ENCODE data around the gene AUNIP.

AUNIP gene

DNA sequence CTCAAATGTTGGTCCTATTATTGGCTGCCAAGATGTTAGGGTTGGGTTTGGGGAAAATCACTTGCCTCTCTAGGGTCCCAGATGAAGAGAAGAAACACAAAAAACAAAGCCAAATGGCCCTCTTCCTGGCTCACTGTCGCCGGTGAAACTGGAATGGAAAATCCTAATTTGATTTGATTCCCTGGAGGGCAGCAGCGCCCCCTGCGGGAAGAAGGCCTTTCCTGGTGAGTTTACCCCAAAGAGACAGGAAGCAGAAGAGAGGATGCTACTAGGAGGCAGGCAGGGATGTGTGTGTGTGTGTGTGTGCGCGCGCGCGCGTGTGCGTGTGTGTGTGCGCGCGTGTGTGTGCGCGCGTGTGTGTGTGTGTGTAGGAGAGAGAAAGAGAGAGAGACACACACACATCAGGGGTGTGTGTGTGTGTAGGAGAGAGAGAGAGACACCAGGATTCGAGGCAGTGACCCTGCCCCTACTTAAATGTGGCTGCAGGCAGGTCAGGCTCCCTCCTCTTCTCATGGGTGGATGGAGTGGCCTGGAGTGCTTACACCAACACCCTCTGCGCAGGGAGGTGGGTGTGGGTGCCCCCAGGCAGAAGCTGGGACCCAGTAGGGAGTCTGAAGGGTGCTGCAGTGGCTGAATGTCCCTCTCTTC, 62.3 kb downstream of the AUNIP start:
- peak; percentile 70 to 83 for DNase-seq (ENCODE audit: low read depth in 1 of 2, low spot score in 1 of 2)
- Histone ChIP-seq H3K27ac (replicated peaks) (no peak overlapping the region), H3K4me3 (replicated peaks; ENCODE audit: insufficient read depth, low read length) (no peak overlapping the region), H3K27me3 (ENCODE audit: insufficient read depth, poor library complexity, severe bottlenecking) (no peaks in the 10 kb centered on the region)
- TF ChIP-seq, protein P1, sequence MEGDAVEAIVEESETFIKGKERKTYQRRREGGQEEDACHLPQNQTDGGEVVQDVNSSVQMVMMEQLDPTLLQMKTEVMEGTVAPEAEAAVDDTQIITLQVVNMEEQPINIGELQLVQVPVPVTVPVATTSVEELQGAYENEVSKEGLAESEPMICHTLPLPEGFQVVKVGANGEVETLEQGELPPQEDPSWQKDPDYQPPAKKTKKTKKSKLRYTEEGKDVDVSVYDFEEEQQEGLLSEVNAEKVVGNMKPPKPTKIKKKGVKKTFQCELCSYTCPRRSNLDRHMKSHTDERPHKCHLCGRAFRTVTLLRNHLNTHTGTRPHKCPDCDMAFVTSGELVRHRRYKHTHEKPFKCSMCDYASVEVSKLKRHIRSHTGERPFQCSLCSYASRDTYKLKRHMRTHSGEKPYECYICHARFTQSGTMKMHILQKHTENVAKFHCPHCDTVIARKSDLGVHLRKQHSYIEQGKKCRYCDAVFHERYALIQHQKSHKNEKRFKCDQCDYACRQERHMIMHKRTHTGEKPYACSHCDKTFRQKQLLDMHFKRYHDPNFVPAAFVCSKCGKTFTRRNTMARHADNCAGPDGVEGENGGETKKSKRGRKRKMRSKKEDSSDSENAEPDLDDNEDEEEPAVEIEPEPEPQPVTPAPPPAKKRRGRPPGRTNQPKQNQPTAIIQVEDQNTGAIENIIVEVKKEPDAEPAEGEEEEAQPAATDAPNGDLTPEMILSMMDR (IDR thresholded peaks at IDR 0.05; ENCODE audit: insufficient read depth, low read length): peak; percentile 72
- TF ChIP-seq GABPA (IDR thresholded peaks at IDR 0.05; ENCODE audit: low read depth) (0 out of 2 replicates have a peak, but pooled peaks have one; percentile 6), POLR2AphosphoS5 (IDR thresholded peaks at IDR 0.05; ENCODE audit: low read depth) (no peak)

DNA sequence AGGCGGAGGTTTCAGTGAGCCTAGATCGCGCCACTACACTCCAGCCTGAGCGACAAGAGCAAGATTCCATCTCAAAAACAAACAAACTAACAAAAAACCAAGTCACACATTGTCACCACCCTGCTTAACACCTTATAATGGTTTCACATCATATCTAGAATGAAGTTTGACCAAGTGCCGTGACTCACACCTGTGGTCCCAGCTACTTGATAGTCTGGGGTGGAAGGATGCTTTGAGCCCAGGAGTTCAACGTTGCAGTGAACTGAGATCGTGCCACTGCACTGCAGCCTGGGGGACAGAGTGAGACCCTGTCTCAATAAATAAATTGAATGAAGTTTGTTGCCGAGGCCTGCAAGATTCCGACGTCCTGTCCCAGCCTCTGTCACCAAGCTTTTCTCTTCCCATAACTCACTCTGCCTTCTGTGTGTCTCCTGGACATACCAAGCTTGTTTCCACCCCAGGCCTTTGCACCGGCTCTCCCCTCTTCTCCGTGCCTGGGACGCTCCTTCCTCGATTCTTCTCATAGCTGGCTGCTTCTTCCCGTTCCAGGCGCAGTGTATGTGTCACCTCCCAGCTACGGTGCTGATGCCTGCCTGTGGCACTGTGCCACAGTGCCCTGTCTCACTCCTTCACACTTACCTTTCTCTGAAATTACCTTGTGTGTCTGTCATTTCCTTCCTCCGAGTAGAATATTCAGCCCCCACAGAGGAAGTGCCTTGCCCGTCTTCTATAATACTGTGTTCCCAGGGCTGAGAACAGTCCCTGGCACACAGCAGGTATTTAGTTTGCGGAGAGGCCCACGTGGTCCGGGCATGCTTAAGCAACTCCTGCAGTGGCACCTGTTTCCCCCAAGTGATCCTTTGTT, 63.1 kb downstream of the AUNIP start:
- TF ChIP-seq, protein P1 (IDR thresholded peaks at IDR 0.05; ENCODE audit: insufficient read depth, low read length): no peak
- TF ChIP-seq POLR2AphosphoS5 (IDR thresholded peaks at IDR 0.05; ENCODE audit: low read depth) (no peak), GABPA (IDR thresholded peaks at IDR 0.05; ENCODE audit: low read depth) (no peak), SPI1 (IDR thresholded peaks at IDR 0.05; ENCODE audit: borderline replicate concordance, low read depth) (no peak)
- TF ChIP-seq, protein P2, sequence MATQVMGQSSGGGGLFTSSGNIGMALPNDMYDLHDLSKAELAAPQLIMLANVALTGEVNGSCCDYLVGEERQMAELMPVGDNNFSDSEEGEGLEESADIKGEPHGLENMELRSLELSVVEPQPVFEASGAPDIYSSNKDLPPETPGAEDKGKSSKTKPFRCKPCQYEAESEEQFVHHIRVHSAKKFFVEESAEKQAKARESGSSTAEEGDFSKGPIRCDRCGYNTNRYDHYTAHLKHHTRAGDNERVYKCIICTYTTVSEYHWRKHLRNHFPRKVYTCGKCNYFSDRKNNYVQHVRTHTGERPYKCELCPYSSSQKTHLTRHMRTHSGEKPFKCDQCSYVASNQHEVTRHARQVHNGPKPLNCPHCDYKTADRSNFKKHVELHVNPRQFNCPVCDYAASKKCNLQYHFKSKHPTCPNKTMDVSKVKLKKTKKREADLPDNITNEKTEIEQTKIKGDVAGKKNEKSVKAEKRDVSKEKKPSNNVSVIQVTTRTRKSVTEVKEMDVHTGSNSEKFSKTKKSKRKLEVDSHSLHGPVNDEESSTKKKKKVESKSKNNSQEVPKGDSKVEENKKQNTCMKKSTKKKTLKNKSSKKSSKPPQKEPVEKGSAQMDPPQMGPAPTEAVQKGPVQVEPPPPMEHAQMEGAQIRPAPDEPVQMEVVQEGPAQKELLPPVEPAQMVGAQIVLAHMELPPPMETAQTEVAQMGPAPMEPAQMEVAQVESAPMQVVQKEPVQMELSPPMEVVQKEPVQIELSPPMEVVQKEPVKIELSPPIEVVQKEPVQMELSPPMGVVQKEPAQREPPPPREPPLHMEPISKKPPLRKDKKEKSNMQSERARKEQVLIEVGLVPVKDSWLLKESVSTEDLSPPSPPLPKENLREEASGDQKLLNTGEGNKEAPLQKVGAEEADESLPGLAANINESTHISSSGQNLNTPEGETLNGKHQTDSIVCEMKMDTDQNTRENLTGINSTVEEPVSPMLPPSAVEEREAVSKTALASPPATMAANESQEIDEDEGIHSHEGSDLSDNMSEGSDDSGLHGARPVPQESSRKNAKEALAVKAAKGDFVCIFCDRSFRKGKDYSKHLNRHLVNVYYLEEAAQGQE (IDR thresholded peaks at IDR 0.05; ENCODE audit: insufficient replicate concordance, low read depth): no peak
- Histone ChIP-seq H3K4me3 (replicated peaks; ENCODE audit: insufficient read depth, low read length) (no peak overlapping the region), H3K27me3 (ENCODE audit: insufficient read depth, poor library complexity, severe bottlenecking) (no peaks in the 10 kb centered on the region), H3K27ac (replicated peaks) (no peak overlapping the region)
- no peak for DNase-seq (ENCODE audit: low read depth in 1 of 2, low spot score in 1 of 2)

DNA sequence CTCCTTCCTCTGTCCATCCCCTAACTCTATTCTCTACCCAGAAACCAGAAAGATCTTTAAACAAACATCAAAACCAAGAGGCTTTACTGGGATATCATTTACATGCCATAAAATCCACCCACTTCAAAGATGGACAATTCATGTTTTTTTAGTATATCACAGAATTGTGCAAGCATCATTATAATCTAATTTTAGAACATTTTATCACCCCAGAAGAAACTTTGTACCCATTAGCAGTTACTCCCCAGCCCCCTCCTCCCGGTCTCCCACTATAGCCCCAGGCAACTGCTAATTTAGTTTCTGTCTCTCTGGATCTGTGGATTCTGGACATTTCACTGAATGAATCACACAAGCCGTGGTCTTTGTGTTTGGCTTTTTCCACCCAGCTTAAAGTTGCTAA, 64.0 kb downstream of the AUNIP start:
- H3K27ac ChIP-seq (replicated peaks): no peak overlapping the region
- H3K4me3 ChIP-seq (replicated peaks; ENCODE audit: insufficient read depth, low read length): no peak overlapping the region
- H3K27me3 ChIP-seq (ENCODE audit: insufficient read depth, poor library complexity, severe bottlenecking): no peaks in the 10 kb centered on the region
- DNase-seq (ENCODE audit: low read depth in 1 of 2, low spot score in 1 of 2): no peak
- TF ChIP-seq, protein P1 (IDR thresholded peaks at IDR 0.05; ENCODE audit: insufficient read depth, low read length): no peak
- TF ChIP-seq POLR2AphosphoS5 (IDR thresholded peaks at IDR 0.05; ENCODE audit: low read depth): no peak

DNA sequence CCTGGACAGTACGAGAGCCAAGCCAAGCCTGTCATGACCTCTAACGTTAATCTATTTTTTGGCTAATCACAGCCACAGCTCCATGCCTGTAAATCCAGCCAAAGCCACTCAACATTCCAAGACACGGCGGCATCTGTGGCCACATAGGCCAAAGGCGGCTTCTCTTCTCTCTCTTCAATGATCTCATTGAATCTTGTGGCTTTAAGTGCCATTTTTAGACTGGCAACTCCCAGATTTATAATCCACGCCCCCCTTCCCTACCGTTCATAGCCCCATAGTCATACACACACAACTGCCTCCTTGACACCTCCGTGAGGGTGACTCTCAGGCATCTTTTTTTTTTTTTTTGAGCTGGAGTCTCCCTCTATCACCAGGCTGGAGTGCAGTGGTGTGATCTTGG, 64.9 kb downstream of the AUNIP start:
- no peak for DNase-seq (ENCODE audit: low read depth in 1 of 2, low spot score in 1 of 2)
- TF ChIP-seq POLR2AphosphoS5 (IDR thresholded peaks at IDR 0.05; ENCODE audit: low read depth): no peak
- TF ChIP-seq GABPA (IDR thresholded peaks at IDR 0.05; ENCODE audit: low read depth): no peak
- no peak for TF ChIP-seq SPI1 (IDR thresholded peaks at IDR 0.05; ENCODE audit: borderline replicate concordance, low read depth)
- TF ChIP-seq, protein P1 (IDR thresholded peaks at IDR 0.05; ENCODE audit: insufficient read depth, low read length): no peak
- TF ChIP-seq, protein P2 (IDR thresholded peaks at IDR 0.05; ENCODE audit: insufficient replicate concordance, low read depth): no peak
- no peak overlapping the region for H3K4me3 ChIP-seq (replicated peaks; ENCODE audit: insufficient read depth, low read length)
- H3K27me3 ChIP-seq (ENCODE audit: insufficient read depth, poor library complexity, severe bottlenecking): no peaks in the 10 kb centered on the region
- H3K27ac ChIP-seq (replicated peaks): no peak overlapping the region
